Stomach (tissue), 9 donors: ENCODE measurements around the gene KCNH1. TPM values are rescaled to one million over a fixed set of nuclear protein-coding genes. Genes with fewer than 3 reads are reported as not detected.

ENCODE experiments used
- DNase-seq, 2 donors: peaks; one replicate each; pipeline versions ENCODE4 v3.0.0 to v3.0.0-alpha.2; 2013 to 2019
- H3K27ac ChIP-seq, 5 donors: fragments of 200-600 bp in 4 of 5; sonication (generic) in 4 of 5; one replicate each; pipeline ENCODE4 v1.5.1; 2013 to 2019; ENCODE audit warnings: mild to moderate bottlenecking in 1 of 5, moderate library complexity in 1 of 5
- H3K27me3 ChIP-seq, 3 donors: fragments of 200-600 bp; sonication (generic); one replicate each; pipeline ENCODE4 v1.5.1; 2017 to 2019; ENCODE audit warnings: mixed run types in 1 of 3
- H3K36me3 ChIP-seq, 4 donors: fragments of 200-600 bp; sonication (generic); 1 replicate in 3 of 4; 2 replicates in 1 of 4; pipeline ENCODE4 v1.5.1; 2016 to 2019
- H3K4me1 ChIP-seq, 4 donors: fragments of 200-600 bp; sonication (generic); one replicate each; pipeline ENCODE4 v1.5.1; 2016 to 2019
- H3K4me3 ChIP-seq, 4 donors: fragments of 200-600 bp; sonication (generic) in 3 of 4; one replicate each; pipeline ENCODE4 v1.5.1; 2016 to 2019; ENCODE audit warnings: mild to moderate bottlenecking in 1 of 4
- H3K9me3 ChIP-seq, 4 donors: fragments of 200-600 bp; sonication (generic); one replicate each; pipeline ENCODE4 v1.5.1; 2016 to 2019
- EP300 ChIP-seq: sonication (generic); formaldehyde crosslinking; IDR thresholded peaks from one replicate; pipeline ENCODE4 v1.6.1; 2017; ENCODE audit warnings: antibody characterized with exemption
- POLR2A ChIP-seq, 4 donors: fragments of 450-650 bp; IDR thresholded peaks; one replicate each; pipeline ENCODE4 v1.6.1; 2016; ENCODE audit warnings: antibody characterized with exemption in 4 of 4, control low read depth in 2 of 4, mild to moderate bottlenecking in 1 of 4, moderate library complexity in 1 of 4
- POLR2AphosphoS5 ChIP-seq, 3 donors: sonication (generic); formaldehyde crosslinking; IDR thresholded peaks; one replicate each; pipeline ENCODE4 v1.6.1; 2016; ENCODE audit warnings: antibody characterized with exemption in 3 of 3
- WGBS, 5 donors: extraction: QIAGEN DNeasy Blood & Tissue Kit in 3 of 5; methylation state at CpG; one replicate each; pipeline versions ENCODE4 v1.1.5 to v1.1.7; 2013 to 2018; 5-methylcytosine and 5-hydroxymethylcytosine counted together
- intact Hi-C: fragments of 100-400 bp; cut with DNase I; formaldehyde crosslinking; loops from one replicate; pipeline ENCODE4 v1.15.1; 2023; ENCODE audit warnings: low total_unique reads
- polyA plus RNA-seq, 3 donors: library from polyadenylated mRNA; stranded (reverse); fragments of 200-250 nt; gene quantifications; one replicate each; pipeline ENCODE4 v1.2.3, GENCODE V29; 2013
- total RNA-seq, 5 donors: library from RNA; depleted of rRNA; stranded (reverse); fragments of >200 nt; gene quantifications; one replicate each; pipeline versions ENCODE4 v1.1.0 to v1.2.3, GENCODE V29; 2014 to 2016
- TF ChIP-seq, protein P1 (sequence below), 7 experiments: fragments of 450-650 bp in 4 of 7; fragments of 200-600 bp in 3 of 7; sonication (generic) in 3 of 7; IDR thresholded peaks; one replicate each; pipeline ENCODE4 v1.5.1; 2016 to 2019; ENCODE audit warnings: antibody characterized with exemption in 7 of 7, control low read depth in 2 of 7, mild to moderate bottlenecking in 1 of 7
- donor health status: healthy with polysubstance abuse.
- donor health status: Bipolar disorder and iron deficiency.
- donor health status: healthy.

The KCNH1 gene
- total and polyA plus RNA-seq, 8 donors: 0.10 to 6.8 (median 3.2) TPM; not detected in 1

DNA sequence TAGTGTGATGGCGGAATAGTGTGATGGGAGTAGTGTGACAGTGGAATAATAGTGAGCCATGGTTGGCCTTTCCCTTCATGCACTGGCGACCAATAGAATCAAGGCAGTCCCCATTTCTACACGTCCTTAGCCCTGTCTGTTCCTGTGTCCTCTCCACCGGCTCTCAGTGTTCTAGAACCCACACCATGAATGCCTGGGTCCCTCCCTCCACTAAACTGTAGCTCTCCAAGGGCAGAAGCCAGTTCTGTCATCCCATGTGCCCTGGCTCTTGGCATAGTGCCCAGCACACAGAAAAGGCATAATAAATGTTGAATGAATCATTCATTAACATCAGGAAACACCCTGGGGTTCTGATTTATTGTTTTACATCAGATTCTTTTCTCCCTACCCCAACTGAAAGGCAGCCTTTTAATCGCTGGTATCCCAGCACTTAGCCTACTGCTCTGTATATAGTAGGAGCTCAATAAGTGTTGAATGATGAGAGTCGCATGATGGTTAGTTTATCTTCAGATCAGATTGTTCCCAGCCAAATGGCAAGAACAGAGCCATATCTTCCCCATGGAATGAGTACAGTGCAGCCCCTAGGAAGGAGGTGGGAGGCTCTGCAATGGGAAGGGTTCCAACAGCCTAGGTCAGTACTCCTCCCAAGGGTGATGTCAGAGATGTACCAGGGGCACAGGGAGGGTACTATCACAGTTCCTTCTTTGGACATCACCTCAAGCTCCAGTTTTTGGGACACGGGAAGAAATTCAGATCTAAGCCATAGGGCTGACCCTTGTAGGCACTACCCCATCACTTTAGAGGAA lies 479.6 kb downstream of the KCNH1 start:
- TF ChIP-seq, protein P1, sequence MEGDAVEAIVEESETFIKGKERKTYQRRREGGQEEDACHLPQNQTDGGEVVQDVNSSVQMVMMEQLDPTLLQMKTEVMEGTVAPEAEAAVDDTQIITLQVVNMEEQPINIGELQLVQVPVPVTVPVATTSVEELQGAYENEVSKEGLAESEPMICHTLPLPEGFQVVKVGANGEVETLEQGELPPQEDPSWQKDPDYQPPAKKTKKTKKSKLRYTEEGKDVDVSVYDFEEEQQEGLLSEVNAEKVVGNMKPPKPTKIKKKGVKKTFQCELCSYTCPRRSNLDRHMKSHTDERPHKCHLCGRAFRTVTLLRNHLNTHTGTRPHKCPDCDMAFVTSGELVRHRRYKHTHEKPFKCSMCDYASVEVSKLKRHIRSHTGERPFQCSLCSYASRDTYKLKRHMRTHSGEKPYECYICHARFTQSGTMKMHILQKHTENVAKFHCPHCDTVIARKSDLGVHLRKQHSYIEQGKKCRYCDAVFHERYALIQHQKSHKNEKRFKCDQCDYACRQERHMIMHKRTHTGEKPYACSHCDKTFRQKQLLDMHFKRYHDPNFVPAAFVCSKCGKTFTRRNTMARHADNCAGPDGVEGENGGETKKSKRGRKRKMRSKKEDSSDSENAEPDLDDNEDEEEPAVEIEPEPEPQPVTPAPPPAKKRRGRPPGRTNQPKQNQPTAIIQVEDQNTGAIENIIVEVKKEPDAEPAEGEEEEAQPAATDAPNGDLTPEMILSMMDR (IDR thresholded peaks at IDR 0.05): no peak
- TF ChIP-seq EP300 (no peak), POLR2A (IDR thresholded peaks at IDR 0.05) (no peak), POLR2AphosphoS5 (IDR thresholded peaks at IDR 0.05) (no peak)
- 72 to 89% (median 85%) methylated on average over 7 of the region's 7 CpGs for WGBS, 5 donors
- H3K27ac ChIP-seq: no peak overlapping the region
- no peaks in the 10 kb centered on the region for H3K9me3 ChIP-seq
- intact Hi-C loops: no loop called here
- H3K36me3 ChIP-seq: no peaks in the 10 kb centered on the region
- no peaks in the 10 kb centered on the region for H3K27me3 ChIP-seq
- DNase-seq: no peak
- no peaks in the 10 kb centered on the region for H3K4me1 ChIP-seq
- no peak overlapping the region for H3K4me3 ChIP-seq

DNA sequence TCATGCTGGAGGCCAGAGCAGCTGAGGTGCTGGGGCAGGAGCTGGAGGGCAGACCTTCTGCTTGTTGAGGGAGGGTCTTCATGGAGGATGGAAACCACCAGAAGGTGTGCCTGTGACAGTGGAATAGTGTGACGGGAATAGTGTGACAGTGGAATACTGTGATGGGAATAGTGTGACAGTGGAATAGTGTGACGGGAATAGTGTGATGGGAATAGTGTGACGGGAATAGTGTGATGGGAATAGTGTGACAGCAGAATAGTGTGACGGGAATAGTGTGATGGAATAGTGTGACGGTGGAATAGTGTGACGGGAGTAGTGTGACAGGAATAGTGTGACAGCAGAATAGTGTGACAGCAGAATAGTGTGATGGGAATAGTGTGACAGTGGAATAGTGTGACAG lies 480.2 kb downstream of the KCNH1 start:
- WGBS, 5 donors: 52 to 67% (median 59%) methylated on average over 6 of the region's 6 CpGs
- Histone ChIP-seq H3K36me3 (no peaks in the 10 kb centered on the region), H3K4me3 (no peak overlapping the region), H3K9me3 (no peaks in the 10 kb centered on the region), H3K27ac (no peak overlapping the region), H3K27me3 (no peaks in the 10 kb centered on the region), H3K4me1 (no peaks in the 10 kb centered on the region)
- no peak for DNase-seq
- intact Hi-C loops: no loop called here
- no peak for TF ChIP-seq POLR2AphosphoS5 (IDR thresholded peaks at IDR 0.05)
- TF ChIP-seq, protein P1 (IDR thresholded peaks at IDR 0.05): no peak
- no peak for TF ChIP-seq EP300
- no peak for TF ChIP-seq POLR2A (IDR thresholded peaks at IDR 0.05)

DNA sequence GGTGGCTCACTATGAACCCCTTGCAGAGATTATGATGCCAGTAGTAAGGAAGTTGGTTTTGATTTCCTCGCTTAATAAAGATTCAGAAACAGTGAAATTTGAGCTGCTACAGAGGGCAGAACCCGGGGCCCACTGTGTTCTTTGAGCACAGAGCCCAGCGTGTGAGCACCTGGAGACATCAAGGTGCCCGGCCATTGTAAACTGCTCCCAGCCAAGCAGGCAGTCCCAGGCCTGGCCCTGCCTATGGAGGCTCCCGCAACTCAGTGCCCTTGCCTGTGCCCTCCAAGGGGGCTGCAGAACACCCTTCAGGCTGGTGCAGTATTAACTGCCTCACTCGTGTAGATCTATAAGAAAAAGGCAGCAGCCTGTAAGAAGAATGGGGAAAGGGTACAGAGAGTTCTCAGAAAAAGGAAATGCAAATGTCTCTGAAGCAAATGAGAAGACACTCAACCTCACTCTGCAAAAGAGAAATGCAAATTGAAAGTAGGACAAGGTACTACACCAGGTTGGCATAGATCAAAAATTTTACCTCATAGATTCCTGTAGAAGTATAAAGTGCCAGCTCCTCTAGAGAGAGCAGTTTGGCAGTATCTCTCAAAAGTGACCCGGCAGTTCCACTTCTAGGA lies 481.5 kb downstream of the KCNH1 start:
- no peak for TF ChIP-seq EP300
- TF ChIP-seq, protein P1 (IDR thresholded peaks at IDR 0.05): no peak
- no peak for TF ChIP-seq POLR2A (IDR thresholded peaks at IDR 0.05)
- TF ChIP-seq POLR2AphosphoS5 (IDR thresholded peaks at IDR 0.05): no peak
- no peaks in the 10 kb centered on the region for H3K4me1 ChIP-seq
- H3K36me3 ChIP-seq: no peaks in the 10 kb centered on the region
- H3K27me3 ChIP-seq: no peaks in the 10 kb centered on the region
- no peaks in the 10 kb centered on the region for H3K9me3 ChIP-seq
- H3K27ac ChIP-seq: no peak overlapping the region
- DNase-seq: no peak
- intact Hi-C loops: no loop called here
- 80 to 87% (median 82%) methylated on average over 7 of the region's 7 CpGs for WGBS, 5 donors
- H3K4me3 ChIP-seq: no peak overlapping the region

DNA sequence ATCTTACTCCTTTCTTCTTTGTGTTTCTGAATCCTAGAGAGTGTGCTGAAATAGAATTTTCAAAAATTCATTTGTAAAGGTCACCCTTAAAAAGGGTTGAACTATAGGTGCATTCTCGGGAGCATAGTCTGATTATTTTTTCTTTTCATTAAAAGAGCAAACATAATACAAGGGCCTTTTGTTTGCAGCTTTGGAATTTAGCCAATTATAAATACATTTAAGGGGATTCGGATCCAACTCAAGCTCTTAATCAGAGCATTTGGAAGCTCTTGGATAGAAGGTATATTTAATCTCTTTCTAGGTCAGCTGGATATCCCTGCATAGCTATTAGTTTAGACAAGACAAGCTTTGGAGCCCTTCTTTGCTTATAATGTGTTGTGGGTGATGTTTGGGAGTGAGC lies 483.5 kb downstream of the KCNH1 start:
- no peak overlapping the region for H3K27ac ChIP-seq
- H3K4me3 ChIP-seq: no peak overlapping the region
- intact Hi-C loops: no loop called here
- WGBS, 5 donors: 18 to 33% (median 22%) methylated on average over 2 of the region's 2 CpGs
- no peaks in the 10 kb centered on the region for H3K36me3 ChIP-seq
- H3K27me3 ChIP-seq: no peaks in the 10 kb centered on the region
- H3K4me1 ChIP-seq: peaks cover 0 to 10% (median 0%) of the 10 kb centered on the region in 4 donors
- TF ChIP-seq POLR2AphosphoS5 (IDR thresholded peaks at IDR 0.05) (no peak), POLR2A (IDR thresholded peaks at IDR 0.05) (no peak), EP300 (no peak)
- TF ChIP-seq, protein P1 (IDR thresholded peaks at IDR 0.05): no peak
- no peaks in the 10 kb centered on the region for H3K9me3 ChIP-seq
- DNase-seq: no peak
